Liver (tissue), 9 donors: ENCODE measurements around the gene RBM20. TPM values are rescaled to one million over a fixed set of nuclear protein-coding genes. Genes with fewer than 3 reads are reported as not detected.

Source experiments
- DNase-seq: peaks from one replicate; pipeline ENCODE4 v3.0.0-alpha.2; 2017; ENCODE audit warnings: low spot score
- H3K27ac ChIP-seq, 2 donors: one replicate each; pipeline ENCODE4 v1.7.0; 2013; ENCODE audit warnings: inconsistent platforms in 2 of 2, low read length in 2 of 2, control low read depth in 1 of 2, low read depth in 1 of 2, mild to moderate bottlenecking in 1 of 2
- H3K27me3 ChIP-seq, 4 donors: one replicate each; pipeline versions ENCODE4 v1.6.1 to v1.7.0; 2013; ENCODE audit warnings: low read length in 3 of 4, inconsistent platforms in 1 of 4, mild to moderate bottlenecking in 1 of 4, moderate library complexity in 1 of 4; ENCODE audit not compliant: control insufficient read depth in 4 of 4, insufficient read depth in 4 of 4
- H3K36me3 ChIP-seq, 4 donors: one replicate each; pipeline versions ENCODE4 v1.6.1 to v1.7.0; 2013; ENCODE audit warnings: low read length in 3 of 4, mild to moderate bottlenecking in 3 of 4, low read depth in 1 of 4, moderate library complexity in 1 of 4; ENCODE audit not compliant: control insufficient read depth in 4 of 4, insufficient read depth in 3 of 4
- H3K4me1 ChIP-seq, 4 donors: one replicate each; pipeline versions ENCODE4 v1.6.1 to v1.7.0; 2013; ENCODE audit warnings: low read length in 3 of 4, mild to moderate bottlenecking in 3 of 4, moderate library complexity in 1 of 4; ENCODE audit not compliant: control insufficient read depth in 4 of 4, insufficient read depth in 4 of 4
- H3K4me3 ChIP-seq, 3 donors: one replicate each; pipeline versions ENCODE4 v1.6.1 to v1.7.0; 2013; ENCODE audit warnings: low read length in 3 of 3, control low read depth in 1 of 3, low read depth in 1 of 3, mild to moderate bottlenecking in 1 of 3
- H3K9ac ChIP-seq, 2 donors: one replicate each; pipeline ENCODE4 v1.7.0; 2013; ENCODE audit warnings: low read length in 2 of 2, mild to moderate bottlenecking in 2 of 2, moderate library complexity in 2 of 2, control low read depth in 1 of 2, low read depth in 1 of 2
- H3K9me3 ChIP-seq, 4 donors: one replicate each; pipeline versions ENCODE4 v1.6.1 to v1.7.0; 2013; ENCODE audit warnings: low read length in 3 of 4; ENCODE audit not compliant: control insufficient read depth in 4 of 4
- EGR1 ChIP-seq, 2 donors: IDR thresholded peaks; 2 replicates each; pipeline ENCODE4 v1.6.1; 2016 to 2018; ENCODE audit warnings: antibody characterized with exemption in 2 of 2, low read depth in 2 of 2
- FOXA1 ChIP-seq: IDR thresholded peaks from 2 replicates; pipeline ENCODE4 v1.6.1; 2016; ENCODE audit warnings: antibody characterized with exemption
- FOXA2 ChIP-seq: IDR thresholded peaks from 2 replicates; pipeline ENCODE4 v1.6.1; 2016; ENCODE audit warnings: antibody characterized with exemption
- GABPA ChIP-seq, 2 donors: IDR thresholded peaks in 1 of 2; conservative IDR thresholded peaks in 1 of 2; 2 replicates each; pipeline ENCODE4 v1.6.1; 2016; ENCODE audit warnings: antibody characterized with exemption in 2 of 2, mild to moderate bottlenecking in 1 of 2, moderate library complexity in 1 of 2
- HNF4A ChIP-seq, 2 donors: conservative IDR thresholded peaks; 2 replicates each; pipeline ENCODE4 v1.6.1; 2016; ENCODE audit warnings: antibody characterized with exemption in 2 of 2, mild to moderate bottlenecking in 2 of 2
- JUND ChIP-seq, 2 donors: IDR thresholded peaks; 2 replicates each; pipeline ENCODE4 v1.6.1; 2016; ENCODE audit warnings: antibody characterized with exemption in 2 of 2
- NR2F2 ChIP-seq: IDR thresholded peaks from 2 replicates; pipeline ENCODE4 v1.6.1; 2016; ENCODE audit warnings: antibody characterized with exemption
- RAD21 ChIP-seq, 2 donors: IDR thresholded peaks; 2 replicates each; pipeline ENCODE4 v1.6.1; 2016; ENCODE audit warnings: antibody characterized with exemption in 2 of 2, mild to moderate bottlenecking in 2 of 2
- RXRA ChIP-seq, 2 donors: IDR thresholded peaks; 2 replicates each; pipeline ENCODE4 v1.6.1; 2017 to 2018; ENCODE audit warnings: antibody characterized with exemption in 2 of 2, mild to moderate bottlenecking in 1 of 2
- SP1 ChIP-seq: IDR thresholded peaks from 2 replicates; pipeline ENCODE4 v1.6.1; 2018; ENCODE audit warnings: antibody characterized with exemption, mild to moderate bottlenecking
- TAF1 ChIP-seq: conservative IDR thresholded peaks from 2 replicates; pipeline ENCODE4 v1.6.1; 2016; ENCODE audit warnings: antibody characterized with exemption, mild to moderate bottlenecking
- YY1 ChIP-seq: IDR thresholded peaks from 2 replicates; pipeline ENCODE4 v1.6.1; 2016; ENCODE audit warnings: antibody characterized with exemption, mild to moderate bottlenecking
- WGBS: extraction: QIAGEN DNeasy Blood & Tissue Kit; methylation state at CpG from one replicate; pipeline ENCODE4 v1.1.7; 2013; 5-methylcytosine and 5-hydroxymethylcytosine counted together
- polyA plus RNA-seq, 2 donors: library from polyadenylated mRNA; stranded (reverse) in 1 of 2; unstranded in 1 of 2; fragments of 200-250 nt in 1 of 2; fragments of >200 nt in 1 of 2; fragmentation: Nextera tagmentation in 1 of 2; extraction: Ambion mirVana in 1 of 2; gene quantifications; one replicate each; pipeline versions ENCODE4 v1.2.1 to v1.2.3, GENCODE V29; 2013 to 2015
- total RNA-seq, 2 donors: library from RNA; depleted of rRNA; stranded (reverse); fragments of >200 nt; gene quantifications; one replicate each; pipeline ENCODE4 v1.2.3, GENCODE V29; 2014
- TF ChIP-seq, protein P1 (sequence below): fragments of 150-350 bp; IDR thresholded peaks from 2 replicates; pipeline ENCODE4 v1.5.1; 2017; ENCODE audit warnings: improper control_type of control experiment, low read depth, low read length; ENCODE audit not compliant: missing input control
- TF ChIP-seq, protein P2 (sequence below): IDR thresholded peaks from 2 replicates; pipeline ENCODE4 v1.6.1; 2016; ENCODE audit warnings: antibody characterized with exemption
- TF ChIP-seq, protein P3 (sequence below): IDR thresholded peaks from 2 replicates; pipeline ENCODE4 v1.6.1; 2016; ENCODE audit warnings: antibody characterized with exemption
- TF ChIP-seq, protein P4 (sequence below): IDR thresholded peaks from 2 replicates; pipeline ENCODE4 v1.6.1; 2016; ENCODE audit warnings: antibody characterized with exemption, mild to moderate bottlenecking
- donor health status: healthy.
- donor health status: healthy.
- donor health status: healthy.
- donor health status: healthy.
- donor health status: healthy.

The RBM20 gene
- total and polyA plus RNA-seq, 4 donors = 0.03 to 0.08 (median 0.05) TPM; not detected in 1

DNA sequence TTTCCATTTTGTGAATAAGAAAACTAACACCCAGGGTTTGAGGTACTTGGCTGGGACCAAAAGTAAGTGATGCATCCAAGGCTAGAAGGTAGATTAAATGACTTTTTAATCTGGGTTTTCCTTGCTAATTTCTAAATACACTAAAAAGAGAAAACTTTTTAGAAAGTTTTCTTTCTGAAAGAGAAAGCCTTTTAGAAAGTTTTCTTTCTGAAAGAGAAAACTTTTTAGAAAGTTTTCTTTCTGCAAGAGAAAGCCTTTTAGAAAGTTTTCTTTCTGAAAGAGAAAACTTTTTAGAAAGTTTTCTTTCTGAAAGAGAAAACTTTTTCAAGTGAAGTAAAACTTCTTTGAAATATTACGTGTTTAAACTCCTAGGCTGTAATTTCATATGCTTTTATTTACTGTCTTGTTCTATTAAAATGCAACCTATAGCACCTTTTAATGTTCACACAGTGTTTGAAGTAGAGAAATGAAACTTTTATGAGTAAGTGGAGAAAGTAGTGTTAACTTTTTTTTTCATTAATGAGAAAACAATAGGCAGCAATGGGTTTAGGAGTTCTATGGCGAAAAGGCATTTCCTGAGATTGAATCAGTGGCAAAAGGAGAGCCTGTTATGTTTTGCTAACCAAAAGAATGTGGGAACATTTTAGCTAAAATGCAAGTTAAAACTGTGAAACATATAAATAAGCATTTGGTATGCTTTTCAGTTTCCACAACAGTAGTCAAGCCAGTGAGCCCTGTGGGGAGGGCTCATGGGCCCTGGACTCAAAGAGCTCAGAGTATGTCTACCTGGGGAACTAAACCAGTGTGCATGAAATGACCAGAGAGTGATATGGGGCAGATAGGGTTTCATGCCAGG, 103.7 kb downstream of the RBM20 start:
- WGBS = 82% methylated on average over 2 of the region's 2 CpGs
- Histone ChIP-seq H3K36me3 (no peaks in the 10 kb centered on the region), H3K9me3 (no peaks in the 10 kb centered on the region), H3K9ac (no peak overlapping the region), H3K27me3 (no peaks in the 10 kb centered on the region), H3K27ac (no peak overlapping the region), H3K4me3 (no peak overlapping the region), H3K4me1 (no peaks in the 10 kb centered on the region)
- DNase-seq = no peak
- TF ChIP-seq RXRA (IDR thresholded peaks at IDR 0.05) = no peak
- TF ChIP-seq, protein P1, sequence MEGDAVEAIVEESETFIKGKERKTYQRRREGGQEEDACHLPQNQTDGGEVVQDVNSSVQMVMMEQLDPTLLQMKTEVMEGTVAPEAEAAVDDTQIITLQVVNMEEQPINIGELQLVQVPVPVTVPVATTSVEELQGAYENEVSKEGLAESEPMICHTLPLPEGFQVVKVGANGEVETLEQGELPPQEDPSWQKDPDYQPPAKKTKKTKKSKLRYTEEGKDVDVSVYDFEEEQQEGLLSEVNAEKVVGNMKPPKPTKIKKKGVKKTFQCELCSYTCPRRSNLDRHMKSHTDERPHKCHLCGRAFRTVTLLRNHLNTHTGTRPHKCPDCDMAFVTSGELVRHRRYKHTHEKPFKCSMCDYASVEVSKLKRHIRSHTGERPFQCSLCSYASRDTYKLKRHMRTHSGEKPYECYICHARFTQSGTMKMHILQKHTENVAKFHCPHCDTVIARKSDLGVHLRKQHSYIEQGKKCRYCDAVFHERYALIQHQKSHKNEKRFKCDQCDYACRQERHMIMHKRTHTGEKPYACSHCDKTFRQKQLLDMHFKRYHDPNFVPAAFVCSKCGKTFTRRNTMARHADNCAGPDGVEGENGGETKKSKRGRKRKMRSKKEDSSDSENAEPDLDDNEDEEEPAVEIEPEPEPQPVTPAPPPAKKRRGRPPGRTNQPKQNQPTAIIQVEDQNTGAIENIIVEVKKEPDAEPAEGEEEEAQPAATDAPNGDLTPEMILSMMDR = no peak
- no peak for TF ChIP-seq JUND (IDR thresholded peaks at IDR 0.05)
- no peak for TF ChIP-seq HNF4A (conservative IDR thresholded peaks at IDR 0.05)
- no peak for TF ChIP-seq FOXA2
- TF ChIP-seq, protein P2, sequence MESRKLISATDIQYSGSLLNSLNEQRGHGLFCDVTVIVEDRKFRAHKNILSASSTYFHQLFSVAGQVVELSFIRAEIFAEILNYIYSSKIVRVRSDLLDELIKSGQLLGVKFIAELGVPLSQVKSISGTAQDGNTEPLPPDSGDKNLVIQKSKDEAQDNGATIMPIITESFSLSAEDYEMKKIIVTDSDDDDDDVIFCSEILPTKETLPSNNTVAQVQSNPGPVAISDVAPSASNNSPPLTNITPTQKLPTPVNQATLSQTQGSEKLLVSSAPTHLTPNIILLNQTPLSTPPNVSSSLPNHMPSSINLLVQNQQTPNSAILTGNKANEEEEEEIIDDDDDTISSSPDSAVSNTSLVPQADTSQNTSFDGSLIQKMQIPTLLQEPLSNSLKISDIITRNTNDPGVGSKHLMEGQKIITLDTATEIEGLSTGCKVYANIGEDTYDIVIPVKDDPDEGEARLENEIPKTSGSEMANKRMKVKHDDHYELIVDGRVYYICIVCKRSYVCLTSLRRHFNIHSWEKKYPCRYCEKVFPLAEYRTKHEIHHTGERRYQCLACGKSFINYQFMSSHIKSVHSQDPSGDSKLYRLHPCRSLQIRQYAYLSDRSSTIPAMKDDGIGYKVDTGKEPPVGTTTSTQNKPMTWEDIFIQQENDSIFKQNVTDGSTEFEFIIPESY = no peak
- TF ChIP-seq EGR1 (IDR thresholded peaks at IDR 0.05; ENCODE audit: low read depth in 2 of 2) = no peak
- TF ChIP-seq NR2F2 = no peak
- TF ChIP-seq FOXA1 = no peak
- TF ChIP-seq, protein P3, sequence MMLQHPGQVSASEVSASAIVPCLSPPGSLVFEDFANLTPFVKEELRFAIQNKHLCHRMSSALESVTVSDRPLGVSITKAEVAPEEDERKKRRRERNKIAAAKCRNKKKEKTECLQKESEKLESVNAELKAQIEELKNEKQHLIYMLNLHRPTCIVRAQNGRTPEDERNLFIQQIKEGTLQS = no peak
- TF ChIP-seq, protein P4, sequence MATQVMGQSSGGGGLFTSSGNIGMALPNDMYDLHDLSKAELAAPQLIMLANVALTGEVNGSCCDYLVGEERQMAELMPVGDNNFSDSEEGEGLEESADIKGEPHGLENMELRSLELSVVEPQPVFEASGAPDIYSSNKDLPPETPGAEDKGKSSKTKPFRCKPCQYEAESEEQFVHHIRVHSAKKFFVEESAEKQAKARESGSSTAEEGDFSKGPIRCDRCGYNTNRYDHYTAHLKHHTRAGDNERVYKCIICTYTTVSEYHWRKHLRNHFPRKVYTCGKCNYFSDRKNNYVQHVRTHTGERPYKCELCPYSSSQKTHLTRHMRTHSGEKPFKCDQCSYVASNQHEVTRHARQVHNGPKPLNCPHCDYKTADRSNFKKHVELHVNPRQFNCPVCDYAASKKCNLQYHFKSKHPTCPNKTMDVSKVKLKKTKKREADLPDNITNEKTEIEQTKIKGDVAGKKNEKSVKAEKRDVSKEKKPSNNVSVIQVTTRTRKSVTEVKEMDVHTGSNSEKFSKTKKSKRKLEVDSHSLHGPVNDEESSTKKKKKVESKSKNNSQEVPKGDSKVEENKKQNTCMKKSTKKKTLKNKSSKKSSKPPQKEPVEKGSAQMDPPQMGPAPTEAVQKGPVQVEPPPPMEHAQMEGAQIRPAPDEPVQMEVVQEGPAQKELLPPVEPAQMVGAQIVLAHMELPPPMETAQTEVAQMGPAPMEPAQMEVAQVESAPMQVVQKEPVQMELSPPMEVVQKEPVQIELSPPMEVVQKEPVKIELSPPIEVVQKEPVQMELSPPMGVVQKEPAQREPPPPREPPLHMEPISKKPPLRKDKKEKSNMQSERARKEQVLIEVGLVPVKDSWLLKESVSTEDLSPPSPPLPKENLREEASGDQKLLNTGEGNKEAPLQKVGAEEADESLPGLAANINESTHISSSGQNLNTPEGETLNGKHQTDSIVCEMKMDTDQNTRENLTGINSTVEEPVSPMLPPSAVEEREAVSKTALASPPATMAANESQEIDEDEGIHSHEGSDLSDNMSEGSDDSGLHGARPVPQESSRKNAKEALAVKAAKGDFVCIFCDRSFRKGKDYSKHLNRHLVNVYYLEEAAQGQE = no peak
- TF ChIP-seq SP1 = no peak
- TF ChIP-seq GABPA (IDR thresholded peaks at IDR 0.05 in 1 of 2, conservative IDR thresholded peaks at IDR 0.05 in 1 of 2) = no peak
- TF ChIP-seq RAD21 (IDR thresholded peaks at IDR 0.05) = no peak
- TF ChIP-seq TAF1 = no peak
- no peak for TF ChIP-seq YY1
